SK-N-SH (cell line): ENCODE results near the gene ERGIC1. TPM values are rescaled to one million over a fixed set of nuclear protein-coding genes. Genes with fewer than 3 reads are reported as not detected.

Experiments
- CTCF ChIA-PET: fragments of 300-600, 350-600 bp; formaldehyde crosslinking; extraction: SDS; loops from one replicate; lab custom pipeline; 2021; lab: Yijun Ruan, JAX
- POLR2A ChIA-PET: fragments of 350-600 bp; sonication (Branson Sonifier 250); formaldehyde crosslinking; extraction: SDS; loops from one replicate; lab custom pipeline; 2020; ENCODE audit warnings: antibody characterized with exemption, inconsistent platforms; lab: Yijun Ruan, JAX
- DNase-seq: peaks from one replicate; pipeline ENCODE4 v3.0.0; 2012
- H2AFZ ChIP-seq: fragments of 200-600 bp; sonication (generic); 2 replicates; pipeline ENCODE4 v1.8.1; 2016; ENCODE audit warnings: antibody characterized with exemption, mild to moderate bottlenecking, low read depth
- H3F3A ChIP-seq: fragments of 200-600 bp; sonication (generic); replicated peaks from 2 replicates; pipeline ENCODE3; 2016; ENCODE audit warnings: antibody characterized with exemption, mild to moderate bottlenecking; ENCODE audit not compliant: insufficient read depth
- H3K27ac ChIP-seq, 2 experiments: fragments of 200-500 bp in 1 of 2; fragments of 200-600 bp in 1 of 2; sonication (Bioruptor generic) in 1 of 2; sonication (generic), shearing (Covaris generic) in 1 of 2; 2 replicates each; pipeline versions ENCODE4 v1.5.1 to v1.6.1; 2014 to 2016; ENCODE audit warnings: low read depth in 2 of 2, inconsistent platforms in 1 of 2, low read length in 1 of 2, mild to moderate bottlenecking in 1 of 2, mixed read lengths in 1 of 2
- H3K27me3 ChIP-seq: fragments of 200-600 bp; sonication (generic), shearing (Covaris generic); 2 replicates; pipeline ENCODE4 v1.6.1; 2016; ENCODE audit warnings: mixed run types; ENCODE audit not compliant: insufficient read depth
- H3K36me3 ChIP-seq, 2 experiments: fragments of 200-500 bp in 1 of 2; fragments of 200-600 bp in 1 of 2; sonication (Bioruptor generic) in 1 of 2; sonication (generic) in 1 of 2; replicated peaks in 1 of 2; 2 replicates each; pipeline versions ENCODE3 to v1.5.1; 2014 to 2016; ENCODE audit warnings: low read length in 1 of 2, mild to moderate bottlenecking in 1 of 2; ENCODE audit not compliant: insufficient read depth in 2 of 2, control insufficient read depth in 1 of 2
- H3K4me1 ChIP-seq, 2 experiments: fragments of 200-500 bp in 1 of 2; fragments of 200-600 bp in 1 of 2; sonication (Bioruptor generic) in 1 of 2; sonication (generic), shearing (Covaris generic) in 1 of 2; 2 replicates each; pipeline versions ENCODE4 v1.5.1 to v1.6.1; 2014 to 2016; ENCODE audit warnings: low read depth in 1 of 2, low read length in 1 of 2, mixed run types in 1 of 2; ENCODE audit not compliant: insufficient read depth in 2 of 2, control insufficient read depth in 1 of 2
- H3K4me2 ChIP-seq: fragments of 200-600 bp; sonication (generic), shearing (Covaris generic); 2 replicates; pipeline ENCODE4 v1.6.1; 2017; ENCODE audit warnings: mixed run types
- H3K4me3 ChIP-seq, 2 experiments: fragments of 200-500 bp in 1 of 2; fragments of 200-600 bp in 1 of 2; sonication (Bioruptor generic) in 1 of 2; sonication (generic), shearing (Covaris generic) in 1 of 2; 2 replicates each; pipeline versions ENCODE4 v1.5.1 to v1.8.1; 2014 to 2016; ENCODE audit warnings: low read depth in 2 of 2, inconsistent platforms in 1 of 2, low read length in 1 of 2, mild to moderate bottlenecking in 1 of 2, mixed read lengths in 1 of 2, moderate library complexity in 1 of 2
- H3K79me2 ChIP-seq: fragments of 200-600 bp; sonication (generic); 2 replicates; pipeline ENCODE4 v1.8.1; 2017; ENCODE audit warnings: mild to moderate bottlenecking; ENCODE audit not compliant: insufficient read depth
- H3K9ac ChIP-seq: fragments of 200-600 bp; sonication (generic); 2 replicates; pipeline ENCODE4 v1.6.1; 2017; ENCODE audit warnings: mixed run types
- H3K9me2 ChIP-seq: fragments of 200-600 bp; sonication (generic); 2 replicates; pipeline ENCODE4 v1.6.1; 2017; ENCODE audit warnings: mixed run types
- H3K9me3 ChIP-seq: fragments of 200-600 bp; sonication (generic); 2 replicates; pipeline ENCODE4 v1.6.1; 2017; ENCODE audit warnings: mixed run types, mild to moderate bottlenecking, moderate library complexity
- H4K20me1 ChIP-seq: fragments of 200-600 bp; sonication (generic); 2 replicates; pipeline ENCODE4 v1.6.1; 2017; ENCODE audit warnings: mild to moderate bottlenecking, mixed run types; ENCODE audit not compliant: insufficient read depth
- EP300 ChIP-seq, 2 experiments: IDR thresholded peaks; 2 replicates each; pipeline versions ENCODE4 v1.4.0 to v1.6.1; 2012; ENCODE audit warnings: borderline replicate concordance in 1 of 2, low read depth in 1 of 2, low read length in 1 of 2
- FOXJ3 ChIP-seq: sonication (generic); formaldehyde crosslinking; IDR thresholded peaks from 2 replicates; pipeline ENCODE4 v1.5.1; 2020; ENCODE audit warnings: mild to moderate bottlenecking, missing genetic modification reagents
- JUND ChIP-seq: IDR thresholded peaks from 2 replicates; pipeline ENCODE4 v1.4.0; 2012
- NFIC ChIP-seq: IDR thresholded peaks from 2 replicates; pipeline ENCODE4 v1.4.0; 2012; ENCODE audit warnings: borderline replicate concordance
- RCOR1 ChIP-seq: fragments of 150-350 bp; IDR thresholded peaks from 2 replicates; pipeline ENCODE4 v1.6.1; 2017; ENCODE audit warnings: antibody characterized with exemption, low read length
- RXRA ChIP-seq: IDR thresholded peaks from 2 replicates; pipeline ENCODE4 v1.4.0; 2012; ENCODE audit warnings: low read depth, mild to moderate bottlenecking, borderline replicate concordance
- SIN3A ChIP-seq: IDR thresholded peaks from 2 replicates; pipeline ENCODE4 v1.6.1; 2012; ENCODE audit warnings: low read depth, mild to moderate bottlenecking, low read length, moderate library complexity, borderline replicate concordance
- TAF1 ChIP-seq: IDR thresholded peaks from 2 replicates; pipeline ENCODE4 v1.6.1; 2012; ENCODE audit warnings: low read depth, mild to moderate bottlenecking, low read length, moderate library complexity, borderline replicate concordance
- TCF12 ChIP-seq: IDR thresholded peaks from 2 replicates; pipeline ENCODE4 v1.4.0; 2012
- TEAD4 ChIP-seq: IDR thresholded peaks from 2 replicates; pipeline ENCODE4 v1.4.0; 2012; ENCODE audit warnings: mild to moderate bottlenecking, borderline replicate concordance; ENCODE audit not compliant: insufficient read depth
- YY1 ChIP-seq: IDR thresholded peaks from 2 replicates; pipeline ENCODE4 v1.4.0; 2012; ENCODE audit warnings: low read depth, mild to moderate bottlenecking
- WGBS: methylation state at CpG from one replicate; pipeline ENCODE4 v1.1.6; 2017; ENCODE audit warnings: low lambda C conversion rate; 5-methylcytosine and 5-hydroxymethylcytosine counted together
- polyA plus RNA-seq, 3 experiments: library from polyadenylated mRNA; depleted of rRNA; stranded (reverse); fragments of >200 nt; gene quantifications; 2 replicates each; pipeline ENCODE4 v1.2.3, GENCODE V29; 2012
- TF ChIP-seq, protein P1 (sequence below): fragments of 150-350 bp; IDR thresholded peaks from 2 replicates; pipeline ENCODE4 v1.6.1; 2016; ENCODE audit warnings: mild to moderate bottlenecking, low read depth, low read length
- TF ChIP-seq, protein P2 (sequence below): IDR thresholded peaks from 2 replicates; pipeline ENCODE4; 2012
- TF ChIP-seq, protein P3 (sequence below): IDR thresholded peaks from 2 replicates; pipeline ENCODE4 v1.4.0; 2012; ENCODE audit warnings: low read depth, borderline replicate concordance
- TF ChIP-seq, protein P4 (sequence below): fragments of 150-350 bp; IDR thresholded peaks from 2 replicates; pipeline ENCODE4 v1.6.1; 2017; ENCODE audit warnings: antibody characterized with exemption, low read length, low read depth, borderline replicate concordance
- TF ChIP-seq, protein P5 (sequence below): IDR thresholded peaks from 2 replicates; pipeline ENCODE4 v1.4.0; 2012; ENCODE audit warnings: low read depth, borderline replicate concordance

ERGIC1 gene
- polyA plus RNA-seq, 1 of the 3 experiments (the other 2 are of a cell fraction) = 101 TPM

DNA sequence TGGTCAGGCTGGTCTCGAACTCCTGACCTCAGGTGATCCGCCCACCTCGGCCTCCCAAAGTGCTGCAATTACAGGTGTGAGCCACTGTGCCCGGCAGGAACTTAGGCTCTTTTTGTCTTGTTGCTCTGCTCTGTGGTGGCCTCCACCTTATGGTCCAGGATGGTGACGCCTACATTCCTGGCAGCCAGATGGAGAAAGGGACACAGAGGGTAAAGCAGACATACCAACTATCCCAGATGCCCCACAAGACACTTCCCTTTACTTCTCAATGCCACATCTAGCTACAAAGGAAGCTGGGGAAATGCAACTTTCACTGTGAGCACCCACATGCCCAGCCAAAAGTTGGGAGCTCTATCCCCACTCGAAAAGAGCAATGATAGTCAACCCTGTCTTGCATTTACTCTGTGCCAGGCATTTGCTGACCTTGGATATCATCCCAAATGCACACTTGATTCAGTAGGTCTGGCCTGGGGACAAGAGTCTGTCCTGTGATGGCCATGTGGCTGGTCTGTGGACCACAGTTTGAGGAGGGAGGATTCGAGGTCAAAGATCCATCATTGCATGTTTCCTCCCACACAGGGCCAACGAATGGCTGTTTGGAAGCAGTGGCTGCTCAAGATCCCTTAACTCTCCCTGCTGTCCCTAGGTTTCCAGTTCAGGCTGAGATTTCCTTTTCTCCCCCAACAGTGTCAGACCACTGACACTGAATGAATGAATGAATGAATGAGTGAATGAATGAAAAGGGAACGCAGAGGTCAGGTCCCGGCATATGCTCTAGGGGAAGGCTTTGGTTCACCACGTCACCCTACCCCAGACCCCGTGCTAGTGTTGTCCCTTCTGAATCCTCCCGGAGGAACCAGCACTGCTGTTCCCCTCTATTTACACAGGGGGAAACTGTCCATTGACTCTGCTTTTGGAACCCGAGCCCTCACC lies 1.4 kb upstream of the ERGIC1 start:
- TF ChIP-seq TCF12 (no peak), FOXJ3 (CRISPR knock-in tag) (no peak), YY1 (no peak), TAF1 (no peak), NFIC (no peak), TEAD4 (no peak), EP300 (IDR thresholded peaks at IDR 0.05; ENCODE audit: borderline replicate concordance in 1 of 2, low read depth in 1 of 2, low read length in 1 of 2) (no peak), RXRA (no peak), RCOR1 (no peak), SIN3A (no peak), JUND (no peak)
- TF ChIP-seq, protein P1, sequence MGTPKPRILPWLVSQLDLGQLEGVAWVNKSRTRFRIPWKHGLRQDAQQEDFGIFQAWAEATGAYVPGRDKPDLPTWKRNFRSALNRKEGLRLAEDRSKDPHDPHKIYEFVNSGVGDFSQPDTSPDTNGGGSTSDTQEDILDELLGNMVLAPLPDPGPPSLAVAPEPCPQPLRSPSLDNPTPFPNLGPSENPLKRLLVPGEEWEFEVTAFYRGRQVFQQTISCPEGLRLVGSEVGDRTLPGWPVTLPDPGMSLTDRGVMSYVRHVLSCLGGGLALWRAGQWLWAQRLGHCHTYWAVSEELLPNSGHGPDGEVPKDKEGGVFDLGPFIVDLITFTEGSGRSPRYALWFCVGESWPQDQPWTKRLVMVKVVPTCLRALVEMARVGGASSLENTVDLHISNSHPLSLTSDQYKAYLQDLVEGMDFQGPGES = no peak
- TF ChIP-seq, protein P2, sequence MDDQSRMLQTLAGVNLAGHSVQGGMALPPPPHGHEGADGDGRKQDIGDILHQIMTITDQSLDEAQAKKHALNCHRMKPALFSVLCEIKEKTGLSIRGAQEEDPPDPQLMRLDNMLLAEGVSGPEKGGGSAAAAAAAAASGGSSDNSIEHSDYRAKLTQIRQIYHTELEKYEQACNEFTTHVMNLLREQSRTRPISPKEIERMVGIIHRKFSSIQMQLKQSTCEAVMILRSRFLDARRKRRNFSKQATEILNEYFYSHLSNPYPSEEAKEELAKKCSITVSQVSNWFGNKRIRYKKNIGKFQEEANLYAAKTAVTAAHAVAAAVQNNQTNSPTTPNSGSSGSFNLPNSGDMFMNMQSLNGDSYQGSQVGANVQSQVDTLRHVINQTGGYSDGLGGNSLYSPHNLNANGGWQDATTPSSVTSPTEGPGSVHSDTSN = no peak
- TF ChIP-seq, protein P3, sequence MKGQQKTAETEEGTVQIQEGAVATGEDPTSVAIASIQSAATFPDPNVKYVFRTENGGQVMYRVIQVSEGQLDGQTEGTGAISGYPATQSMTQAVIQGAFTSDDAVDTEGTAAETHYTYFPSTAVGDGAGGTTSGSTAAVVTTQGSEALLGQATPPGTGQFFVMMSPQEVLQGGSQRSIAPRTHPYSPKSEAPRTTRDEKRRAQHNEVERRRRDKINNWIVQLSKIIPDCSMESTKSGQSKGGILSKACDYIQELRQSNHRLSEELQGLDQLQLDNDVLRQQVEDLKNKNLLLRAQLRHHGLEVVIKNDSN = no peak
- TF ChIP-seq, protein P4, sequence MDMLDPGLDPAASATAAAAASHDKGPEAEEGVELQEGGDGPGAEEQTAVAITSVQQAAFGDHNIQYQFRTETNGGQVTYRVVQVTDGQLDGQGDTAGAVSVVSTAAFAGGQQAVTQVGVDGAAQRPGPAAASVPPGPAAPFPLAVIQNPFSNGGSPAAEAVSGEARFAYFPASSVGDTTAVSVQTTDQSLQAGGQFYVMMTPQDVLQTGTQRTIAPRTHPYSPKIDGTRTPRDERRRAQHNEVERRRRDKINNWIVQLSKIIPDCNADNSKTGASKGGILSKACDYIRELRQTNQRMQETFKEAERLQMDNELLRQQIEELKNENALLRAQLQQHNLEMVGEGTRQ = no peak
- TF ChIP-seq, protein P5, sequence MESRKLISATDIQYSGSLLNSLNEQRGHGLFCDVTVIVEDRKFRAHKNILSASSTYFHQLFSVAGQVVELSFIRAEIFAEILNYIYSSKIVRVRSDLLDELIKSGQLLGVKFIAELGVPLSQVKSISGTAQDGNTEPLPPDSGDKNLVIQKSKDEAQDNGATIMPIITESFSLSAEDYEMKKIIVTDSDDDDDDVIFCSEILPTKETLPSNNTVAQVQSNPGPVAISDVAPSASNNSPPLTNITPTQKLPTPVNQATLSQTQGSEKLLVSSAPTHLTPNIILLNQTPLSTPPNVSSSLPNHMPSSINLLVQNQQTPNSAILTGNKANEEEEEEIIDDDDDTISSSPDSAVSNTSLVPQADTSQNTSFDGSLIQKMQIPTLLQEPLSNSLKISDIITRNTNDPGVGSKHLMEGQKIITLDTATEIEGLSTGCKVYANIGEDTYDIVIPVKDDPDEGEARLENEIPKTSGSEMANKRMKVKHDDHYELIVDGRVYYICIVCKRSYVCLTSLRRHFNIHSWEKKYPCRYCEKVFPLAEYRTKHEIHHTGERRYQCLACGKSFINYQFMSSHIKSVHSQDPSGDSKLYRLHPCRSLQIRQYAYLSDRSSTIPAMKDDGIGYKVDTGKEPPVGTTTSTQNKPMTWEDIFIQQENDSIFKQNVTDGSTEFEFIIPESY = no peak
- Histone ChIP-seq H3K9me3 (no peaks in the 10 kb centered on the region), H3K27me3 (no peaks in the 10 kb centered on the region), H3K79me2 (peaks cover 34% of the 10 kb centered on the region), H3K36me3 (peaks cover 0 to 4% of the 10 kb centered on the region in 2 experiments), H3K4me2 (no peak overlapping the region), H3F3A (no peaks in the 10 kb centered on the region), H2AFZ (no peak overlapping the region), H4K20me1 (peaks cover 8% of the 10 kb centered on the region; the same call in 1 of the 2 replicates), H3K9me2 (no peaks in the 10 kb centered on the region), H3K9ac (no peak overlapping the region), H3K4me1 (peaks cover 0 to 21% of the 10 kb centered on the region in 2 experiments; a peak in 2 of 4 replicates), H3K27ac (no peak overlapping the region), H3K4me3 (no peak overlapping the region)
- DNase-seq = no peak
- whole genome bisulfite sequencing = 90% methylated on average over 11 of the region's 14 CpGs
- CTCF ChIA-PET = no interaction called here
- POLR2A ChIA-PET = interaction anchor here (0.6 kb wide), 1 partner anchor 105 kb away, joined by 4 read pairs; no protein-coding TSS in a partner anchor
